HuH-7 (cell line): Measurements from ENCODE around the gene NOS2.
"Not testable (repeated sequence)": the region's sequence is repeated elsewhere in the genome, so short reads cannot be mapped to it uniquely, and the experiment has no call there.

Experiments
- DNase-seq: peaks from one replicate; pipeline ENCODE4 v3.0.0; 2011; ENCODE audit warnings: low spot score

The NOS2 gene

GRCh38 chr17:27754549-27754948 lies 45.8 kb downstream of the NOS2 start:
- no peak for DNase-seq

GRCh38 chr17:27753726-27754125 lies 46.6 kb downstream of the NOS2 start:
- DNase-seq, result not testable (repeated sequence)

GRCh38 chr17:27752831-27753619 lies 47.3 kb downstream of the NOS2 start:
- not testable (repeated sequence) for DNase-seq

DNA sequence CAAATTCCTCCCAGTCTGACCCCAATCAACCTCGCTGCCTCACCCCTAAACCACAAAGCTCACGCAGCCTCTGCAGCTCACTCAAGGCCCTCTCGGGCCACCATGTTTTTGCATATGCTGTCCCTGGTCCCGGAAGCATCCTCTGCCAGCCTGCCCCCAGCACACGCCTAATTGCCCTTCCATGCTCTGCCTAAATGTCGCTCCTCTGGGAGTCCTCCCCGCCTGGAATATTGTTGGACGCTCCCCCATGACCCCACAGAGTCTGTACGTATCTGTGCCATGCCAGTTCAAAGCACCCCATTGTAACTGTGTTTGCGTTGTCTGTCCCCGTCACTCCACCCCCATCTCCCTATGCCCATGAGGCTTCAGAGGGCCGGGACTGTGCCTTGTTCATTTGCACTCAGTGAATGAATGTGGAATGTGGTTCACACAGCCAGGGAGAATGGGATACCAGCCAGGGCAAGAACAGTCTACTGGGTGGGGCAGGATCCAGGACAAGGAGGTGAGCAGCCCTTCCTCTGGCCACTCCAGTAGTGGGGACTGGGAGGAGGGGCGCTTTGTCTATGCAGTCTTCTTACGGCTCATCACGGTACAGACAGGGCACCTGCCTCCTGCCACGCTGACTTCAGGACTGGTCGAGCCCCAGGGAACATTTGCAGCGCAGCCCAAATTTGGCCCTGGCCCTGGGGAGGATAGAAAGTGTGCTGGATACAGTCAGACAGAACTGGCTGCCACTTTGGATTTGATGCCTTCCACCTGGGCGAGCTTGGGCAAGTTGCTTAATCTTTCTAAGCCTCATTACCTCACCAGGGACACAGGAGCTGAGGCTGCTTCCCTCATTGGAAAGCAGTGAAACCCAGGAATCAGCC lies 48.5 kb downstream of the NOS2 start:
- no peak for DNase-seq

DNA sequence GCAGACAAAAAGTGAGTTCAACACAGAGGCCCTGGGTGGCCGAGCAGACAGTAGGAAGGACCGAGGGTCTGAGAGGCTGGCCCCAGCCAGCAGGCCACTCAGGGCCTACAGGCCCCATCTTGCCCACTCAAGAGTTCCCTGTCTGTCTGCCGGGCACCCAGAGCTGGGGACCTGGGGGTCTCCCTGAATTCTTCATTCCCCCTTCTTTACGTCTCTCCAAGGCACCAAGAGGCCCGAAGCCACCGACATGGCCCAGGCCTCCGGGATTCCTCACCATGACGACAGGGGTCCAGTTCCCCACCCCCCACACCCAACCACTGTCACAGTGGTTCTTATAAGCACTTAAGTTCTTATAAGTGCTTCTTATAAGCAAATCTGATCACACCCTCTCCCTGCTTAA lies 49.2 kb downstream of the NOS2 start:
- no peak for DNase-seq

- DNase-seq, result not testable (repeated sequence)
These were observed 50.7 kb downstream of the NOS2 start for GRCh38 chr17:27749562-27750150.

- DNase-seq, result no peak
These were observed 51.9 kb downstream of the NOS2 start for GRCh38 chr17:27748360-27748825.

DNA sequence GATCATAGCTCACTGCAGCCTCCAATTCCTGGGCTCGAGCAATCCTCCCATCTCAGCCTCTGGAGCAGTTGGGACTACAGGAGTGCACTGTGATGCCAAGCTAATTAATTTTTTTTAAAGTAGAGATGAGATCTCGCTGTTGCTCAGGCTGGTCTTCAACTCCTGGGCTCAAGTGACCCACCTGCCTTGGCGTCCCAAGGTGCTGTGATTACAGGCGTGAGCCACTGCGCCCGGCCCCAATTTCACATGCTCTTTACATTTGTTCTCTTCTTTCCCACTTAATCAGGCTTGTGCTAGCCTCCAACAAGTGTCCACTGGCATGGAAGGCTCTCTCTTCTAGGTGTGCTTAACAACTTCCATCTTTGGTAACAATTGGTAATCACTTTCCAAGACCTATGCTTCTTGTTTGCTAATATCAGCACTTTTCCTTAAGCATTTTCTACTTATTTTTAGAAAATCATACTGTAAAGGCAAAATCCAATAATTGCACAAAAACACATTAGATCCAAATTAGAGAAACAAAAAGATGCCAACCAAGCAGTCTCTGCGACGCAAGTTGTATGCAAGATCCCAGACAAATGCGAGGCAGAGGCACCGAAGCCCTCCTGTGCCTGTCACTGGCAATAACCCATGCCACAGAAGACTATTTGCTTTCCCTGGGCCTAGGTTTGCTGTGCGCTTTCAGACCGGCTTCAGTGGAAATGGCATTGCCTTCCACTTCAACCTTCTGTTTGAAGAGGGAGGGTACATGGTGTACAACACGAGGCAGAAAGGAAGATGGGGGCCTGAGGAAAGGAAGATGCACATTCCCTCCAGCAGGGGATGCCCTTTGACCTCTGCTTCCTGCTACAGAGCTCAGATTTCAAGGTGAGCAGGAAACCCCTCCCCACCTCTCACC lies 52.6 kb downstream of the NOS2 start:
- DNase-seq, result no peak

- DNase-seq, result no peak
These were observed 53.4 kb downstream of the NOS2 start for GRCh38 chr17:27746881-27747280.

DNA sequence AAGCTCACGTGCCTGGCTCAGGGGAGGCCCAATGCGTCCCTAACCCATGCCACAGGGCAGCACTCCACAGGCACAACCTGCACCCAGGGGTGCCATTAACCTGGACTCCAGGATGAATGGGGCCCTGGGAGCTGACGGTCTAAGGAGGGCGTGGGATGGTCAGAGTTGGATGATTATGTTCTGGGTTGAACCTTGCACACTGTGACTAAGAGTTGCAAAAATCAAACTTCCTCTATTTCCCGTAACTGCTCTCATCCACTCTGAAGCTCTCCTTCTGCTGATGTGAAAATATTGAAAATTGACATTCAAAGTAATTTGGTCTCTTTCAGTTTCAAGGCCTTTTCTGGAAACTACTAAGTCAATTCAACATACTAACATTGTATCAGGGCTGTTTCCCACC lies 54.0 kb downstream of the NOS2 start:
- DNase-seq, result not testable (repeated sequence)

DNA sequence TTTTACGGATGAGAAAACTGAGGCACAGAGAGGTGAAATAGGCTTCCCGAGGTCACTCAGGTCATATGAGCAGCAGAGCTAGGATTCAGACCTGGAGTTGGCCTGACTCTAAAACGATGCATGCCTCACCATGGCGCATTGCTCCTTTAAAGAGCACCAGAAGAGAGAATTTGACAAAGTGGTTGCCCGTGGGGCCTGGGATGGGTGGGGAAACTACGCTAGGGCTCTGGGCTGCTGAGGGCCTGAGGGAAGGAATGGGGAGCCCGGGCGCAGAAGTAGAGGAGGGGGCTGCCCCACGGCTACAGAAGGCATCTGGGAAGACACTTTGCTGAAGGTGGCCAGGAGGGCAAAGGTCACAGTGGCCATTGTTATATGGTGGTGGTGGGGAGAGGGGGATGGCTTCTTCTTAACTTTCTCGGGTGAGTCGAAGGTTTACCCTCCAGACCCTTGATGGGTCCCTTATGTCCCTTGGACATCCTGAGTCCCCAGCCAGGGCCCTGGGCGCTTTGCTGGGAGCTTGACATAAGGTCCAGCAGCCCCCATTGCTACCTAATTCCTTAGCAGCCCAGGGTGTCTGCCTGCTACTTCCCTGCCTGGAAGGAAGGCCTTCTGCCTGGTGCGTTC lies 55.0 kb downstream of the NOS2 start:
- DNase-seq, result not testable (repeated sequence)

DNA sequence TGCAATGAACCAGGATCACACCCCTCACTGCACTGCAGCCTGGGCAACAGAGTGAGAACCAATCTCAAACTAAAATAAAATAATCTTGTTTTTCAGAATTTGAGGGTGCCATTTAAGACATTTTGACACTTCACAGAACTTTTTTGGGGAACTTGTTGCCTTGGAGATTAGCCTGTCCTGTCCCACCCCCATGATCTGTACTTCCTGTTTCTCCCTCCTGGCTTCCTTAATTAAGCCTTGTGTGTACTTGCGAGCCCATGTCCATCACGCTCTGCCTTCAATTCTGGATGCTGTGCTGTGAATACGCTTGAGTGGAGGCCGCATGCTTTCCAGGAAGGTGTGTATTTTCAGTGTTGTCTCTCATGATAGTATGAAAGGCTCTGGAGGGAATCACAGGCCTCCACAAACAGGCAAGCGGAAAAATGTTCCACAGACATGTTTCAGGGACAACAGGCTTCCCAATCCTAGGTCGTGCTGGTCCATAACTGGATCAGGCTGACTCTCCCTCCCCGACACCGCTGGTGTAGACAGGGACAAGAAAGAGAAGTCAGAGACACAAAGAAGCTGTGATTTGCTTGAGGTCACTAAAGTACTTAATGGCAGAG lies 56.9 kb downstream of the NOS2 start:
- DNase-seq, result no peak

DNA sequence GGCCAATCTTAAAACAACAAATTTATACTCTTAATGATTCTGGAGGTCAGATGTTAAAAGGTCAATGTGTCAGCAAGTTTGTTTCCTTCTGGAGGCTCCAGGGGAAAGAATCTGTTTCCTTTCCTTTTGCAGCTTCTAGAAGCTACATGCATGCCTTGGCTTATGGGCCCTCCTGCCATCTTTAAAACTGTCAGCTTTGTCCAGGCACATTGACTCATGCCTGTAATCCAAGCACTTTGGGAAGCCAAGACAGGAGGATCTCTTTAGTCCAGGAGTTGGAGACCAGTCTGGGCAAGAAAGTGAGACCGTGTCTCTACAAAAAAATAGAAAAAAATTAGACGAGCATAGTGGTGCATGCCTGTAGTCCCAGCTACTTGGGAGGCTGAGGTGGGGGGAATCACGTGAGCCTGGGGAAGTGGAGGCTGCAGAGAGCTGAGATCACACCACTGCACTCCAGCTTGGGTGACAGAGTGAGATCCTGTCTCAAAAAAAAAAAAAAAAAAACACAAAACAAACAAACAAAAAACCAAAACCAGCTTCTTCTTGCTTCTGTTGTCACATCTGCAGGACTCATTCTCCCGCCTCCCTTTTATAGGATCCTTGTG lies 58.3 kb downstream of the NOS2 start:
- DNase-seq, result no peak

DNA sequence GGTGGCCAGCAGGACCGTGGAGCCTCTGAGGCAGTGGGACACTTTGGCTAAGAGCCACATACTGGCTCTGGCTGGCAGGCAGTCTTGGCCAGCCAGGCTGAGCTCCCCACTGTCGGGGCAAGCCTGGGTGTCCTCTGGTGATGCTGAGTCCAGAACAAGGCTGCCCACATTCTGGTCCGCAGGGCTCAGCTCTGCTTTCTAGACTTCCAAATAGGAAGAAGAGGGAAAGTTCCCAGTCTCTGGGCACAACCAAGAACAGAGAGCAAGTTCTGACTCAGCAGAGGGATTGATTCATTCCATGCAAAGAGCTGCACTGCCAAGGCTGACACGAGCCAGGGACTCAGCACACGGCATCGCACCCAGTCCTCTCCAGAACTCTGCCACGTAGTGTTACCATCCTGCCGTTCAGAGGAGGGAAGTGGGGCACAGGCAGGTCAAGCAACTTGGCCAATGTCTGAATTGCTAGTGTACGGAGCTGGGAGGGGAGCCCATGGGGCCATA lies 58.9 kb downstream of the NOS2 start:
- no peak for DNase-seq

GRCh38 chr17:27740541-27740940 lies 59.8 kb downstream of the NOS2 start:
- DNase-seq, result not testable (repeated sequence)

GRCh38 chr17:27733773-27734172 lies 66.6 kb downstream of the NOS2 start:
- no peak for DNase-seq

DNA sequence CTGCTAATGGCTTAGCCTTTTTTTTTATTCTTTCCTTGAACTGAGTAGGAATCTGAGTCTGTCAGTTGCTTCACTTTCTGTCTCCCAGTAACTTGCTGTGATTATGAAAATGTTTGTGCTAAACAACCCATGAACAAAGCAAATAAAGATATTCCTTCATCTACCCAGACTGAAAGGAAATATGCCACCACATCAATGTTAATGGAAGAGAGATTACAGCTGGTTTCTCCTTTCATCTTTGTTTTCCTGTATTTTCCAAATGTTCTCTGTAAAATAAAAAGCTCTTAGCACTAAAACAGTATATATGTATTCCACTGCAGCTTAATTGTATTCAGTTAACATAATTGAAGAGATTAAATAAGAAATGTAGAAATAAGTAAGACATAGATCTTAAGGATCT lies 67.6 kb downstream of the NOS2 start:
- not testable (repeated sequence) for DNase-seq

- not testable (repeated sequence) for DNase-seq
These were observed 74.3 kb downstream of the NOS2 start for GRCh38 chr17:27725982-27726381.

DNA sequence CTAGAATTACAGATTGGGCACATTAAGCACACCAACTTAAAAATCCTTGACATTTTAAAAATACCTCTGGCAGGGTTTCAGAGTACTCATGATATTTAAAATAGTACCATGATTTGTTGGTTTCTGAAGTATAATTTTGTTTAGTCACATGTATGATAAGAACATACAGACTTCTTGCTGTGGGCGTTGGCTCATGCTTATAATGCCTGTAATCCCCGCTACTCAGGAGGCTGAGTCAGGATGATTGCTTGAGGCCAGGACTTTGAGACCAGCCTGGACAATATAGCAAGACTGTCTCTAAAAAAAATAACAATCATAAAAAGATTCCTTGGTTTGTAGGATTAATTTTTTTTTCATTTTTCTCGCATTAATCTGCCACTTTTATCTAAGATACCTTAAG lies 78.5 kb downstream of the NOS2 start:
- no peak for DNase-seq
